Measurements from ENCODE around the gene EDIL3.

EDIL3 gene

DNA sequence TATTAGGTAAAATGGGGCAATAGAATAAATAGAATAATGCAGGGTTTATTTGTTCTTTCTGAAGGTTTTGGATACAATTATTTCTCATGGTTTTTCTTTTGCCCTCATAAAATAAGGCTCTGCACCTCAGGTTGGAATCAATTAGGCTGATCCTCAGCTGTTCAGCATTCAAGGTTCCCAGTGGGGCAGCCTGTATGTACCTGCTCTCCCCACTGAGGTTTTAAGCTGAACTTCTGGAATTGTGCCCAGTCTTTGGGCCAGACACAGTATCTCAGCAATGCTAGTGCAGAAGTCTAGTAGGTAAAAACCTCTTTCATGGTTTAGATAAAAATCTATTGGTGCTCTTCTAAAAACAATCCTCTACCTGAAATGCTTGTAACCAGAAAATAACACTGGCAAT is 98.0 kb downstream of the EDIL3 start:
- H3K27ac ChIP-seq = no peak overlapping the region
- TF ChIP-seq, protein P1, sequence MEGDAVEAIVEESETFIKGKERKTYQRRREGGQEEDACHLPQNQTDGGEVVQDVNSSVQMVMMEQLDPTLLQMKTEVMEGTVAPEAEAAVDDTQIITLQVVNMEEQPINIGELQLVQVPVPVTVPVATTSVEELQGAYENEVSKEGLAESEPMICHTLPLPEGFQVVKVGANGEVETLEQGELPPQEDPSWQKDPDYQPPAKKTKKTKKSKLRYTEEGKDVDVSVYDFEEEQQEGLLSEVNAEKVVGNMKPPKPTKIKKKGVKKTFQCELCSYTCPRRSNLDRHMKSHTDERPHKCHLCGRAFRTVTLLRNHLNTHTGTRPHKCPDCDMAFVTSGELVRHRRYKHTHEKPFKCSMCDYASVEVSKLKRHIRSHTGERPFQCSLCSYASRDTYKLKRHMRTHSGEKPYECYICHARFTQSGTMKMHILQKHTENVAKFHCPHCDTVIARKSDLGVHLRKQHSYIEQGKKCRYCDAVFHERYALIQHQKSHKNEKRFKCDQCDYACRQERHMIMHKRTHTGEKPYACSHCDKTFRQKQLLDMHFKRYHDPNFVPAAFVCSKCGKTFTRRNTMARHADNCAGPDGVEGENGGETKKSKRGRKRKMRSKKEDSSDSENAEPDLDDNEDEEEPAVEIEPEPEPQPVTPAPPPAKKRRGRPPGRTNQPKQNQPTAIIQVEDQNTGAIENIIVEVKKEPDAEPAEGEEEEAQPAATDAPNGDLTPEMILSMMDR (conservative IDR thresholded peaks at IDR 0.05) = no peak

GRCh38 chr5:84285641-84286637 is 98.7 kb downstream of the EDIL3 start:
- H3K27ac ChIP-seq = no peak overlapping the region
- TF ChIP-seq, protein P1 (conservative IDR thresholded peaks at IDR 0.05) = no peak

- TF ChIP-seq, protein P1 (conservative IDR thresholded peaks at IDR 0.05) = no peak
- H3K27ac ChIP-seq = no peak overlapping the region
Measured at GRCh38 chr5:84281383-84281782, 103.3 kb downstream of the EDIL3 start.

GRCh38 chr5:84279234-84279633 is 105.4 kb downstream of the EDIL3 start:
- H3K27ac ChIP-seq = no peak overlapping the region
- TF ChIP-seq, protein P1 (conservative IDR thresholded peaks at IDR 0.05) = no peak

DNA sequence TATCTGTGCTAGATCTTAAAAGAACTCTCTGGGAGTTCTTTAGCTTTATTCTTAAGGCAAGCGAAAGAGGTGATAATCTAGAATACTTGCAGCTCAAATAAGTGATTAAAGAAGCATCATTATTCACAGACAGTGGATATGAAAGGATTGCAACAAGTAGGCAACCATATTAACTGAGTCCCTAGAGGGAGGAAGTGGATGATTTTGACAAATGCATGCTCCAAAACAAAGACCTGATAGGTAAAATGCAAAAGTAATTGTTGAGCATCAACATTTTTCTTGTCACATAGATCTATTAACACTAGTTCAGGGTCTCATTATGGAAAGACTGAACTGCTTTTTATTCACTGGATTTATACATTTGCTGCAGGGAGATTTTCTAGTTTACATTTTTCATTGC is 109.1 kb downstream of the EDIL3 start:
- TF ChIP-seq, protein P1 (conservative IDR thresholded peaks at IDR 0.05) = no peak
- H3K27ac ChIP-seq = no peak overlapping the region

GRCh38 chr5:84274585-84275468 is 109.9 kb downstream of the EDIL3 start:
- TF ChIP-seq, protein P1 (conservative IDR thresholded peaks at IDR 0.05) = peak; percentile 62
- no peak overlapping the region for H3K27ac ChIP-seq

DNA sequence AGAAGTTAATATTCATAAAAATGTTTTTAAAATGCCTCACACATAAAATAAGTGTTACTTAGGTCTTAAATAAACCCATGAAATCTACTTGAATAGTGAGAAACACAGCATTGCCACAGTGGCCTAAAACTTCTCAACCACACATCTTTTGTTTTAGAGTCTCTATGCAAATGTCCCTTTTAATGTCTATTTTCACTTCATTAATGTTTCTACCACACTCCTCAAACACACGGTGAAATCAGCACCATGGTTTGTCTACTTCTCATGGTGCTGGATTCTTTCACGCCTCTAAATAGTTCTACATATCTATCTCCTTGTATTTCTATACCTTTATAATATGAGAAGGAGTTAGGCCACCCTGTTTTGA is 111.2 kb downstream of the EDIL3 start:
- TF ChIP-seq, protein P1 (conservative IDR thresholded peaks at IDR 0.05) = no peak
- H3K27ac ChIP-seq = no peak overlapping the region

Measured in VCaP (cell line).